PC-9 (cell line): ENCODE measurements around the gene ZSWIM5. TPM values are rescaled to one million over a fixed set of nuclear protein-coding genes. Genes with fewer than 3 reads are reported as not detected.

ENCODE experiments used
- BruUV-seq: library from RNA; stranded (reverse); fragments of 400-500 nt; replicated peaks from 2 replicates; lab custom pipeline; 2021; lab: Mats Ljungman, UMichigan
- CTCF ChIA-PET: fragments of 300-600 bp; sonication (Branson Sonifier 250); formaldehyde crosslinking; loops from one replicate; lab custom pipeline; 2022; ENCODE audit warnings: antibody characterized with exemption; lab: Charles Lee
- POLR2A ChIA-PET: fragments of 300-600 bp; sonication (Branson Sonifier 250); formaldehyde crosslinking; loops from one replicate; lab custom pipeline; 2022; ENCODE audit warnings: antibody characterized with exemption; ENCODE audit not compliant: unreplicated experiment; lab: Charles Lee
- DNase-seq, 2 experiments: peaks; one replicate each; pipeline versions ENCODE4 v3.0.0 to v3.0.0-alpha.2; 2015 to 2022; ENCODE audit warnings: mixed read lengths in 1 of 2
- H2AFZ ChIP-seq: fragments of 200-600 bp; sonication (generic); 2 replicates; pipeline ENCODE4 v1.8.1; 2017; ENCODE audit warnings: antibody characterized with exemption
- H3F3A ChIP-seq: fragments of 200-600 bp; sonication (generic); 2 replicates; pipeline ENCODE4 v1.8.1; 2017; ENCODE audit warnings: antibody characterized with exemption, mild to moderate bottlenecking, low read depth; ENCODE audit not compliant: insufficient read depth
- H3K27ac ChIP-seq: fragments of 200-600 bp; sonication (generic); 2 replicates; pipeline ENCODE4 v1.6.1; 2016; ENCODE audit warnings: mixed run types
- H3K27me3 ChIP-seq: fragments of 200-600 bp; sonication (generic); 2 replicates; pipeline ENCODE4 v1.6.1; 2016; ENCODE audit warnings: low read depth, mixed run types; ENCODE audit not compliant: insufficient read depth
- H3K36me3 ChIP-seq: fragments of 200-600 bp; sonication (generic); 2 replicates; pipeline ENCODE4 v1.6.1; 2016; ENCODE audit warnings: low read depth, mixed run types
- H3K4me1 ChIP-seq: fragments of 200-600 bp; sonication (generic); replicated peaks from 2 replicates; pipeline ENCODE4 v1.6.1; 2016; ENCODE audit warnings: mixed run types; ENCODE audit not compliant: insufficient read depth
- H3K4me2 ChIP-seq: fragments of 200-600 bp; sonication (generic); 2 replicates; pipeline ENCODE4 v1.6.1; 2017; ENCODE audit warnings: mixed run types
- H3K4me3 ChIP-seq: fragments of 200-600 bp; sonication (generic); 2 replicates; pipeline ENCODE4 v1.6.1; 2016; ENCODE audit warnings: mixed run types
- H3K79me2 ChIP-seq: fragments of 200-600 bp; sonication (generic); 2 replicates; pipeline ENCODE4 v1.6.1; 2017; ENCODE audit warnings: low read depth, mixed run types
- H3K9me2 ChIP-seq: fragments of 200-600 bp; sonication (generic); 2 replicates; pipeline ENCODE4 v1.8.1; 2017; ENCODE audit warnings: mild to moderate bottlenecking; ENCODE audit not compliant: insufficient read depth
- H3K9me3 ChIP-seq: fragments of 200-600 bp; sonication (generic); 2 replicates; pipeline ENCODE4 v1.8.1; 2016; ENCODE audit warnings: low read depth; ENCODE audit not compliant: insufficient read depth
- H4K20me1 ChIP-seq: fragments of 200-600 bp; sonication (generic); 2 replicates; pipeline ENCODE4 v1.8.1; 2017; ENCODE audit not compliant: insufficient read depth
- CTCF ChIP-seq: fragments of 200-600 bp; sonication (generic); conservative IDR thresholded peaks from 2 replicates; pipeline ENCODE4 v1.6.1; 2017; ENCODE audit warnings: mixed run types, antibody characterized with exemption, mild to moderate bottlenecking, moderate library complexity
- EZH2 ChIP-seq: fragments of 200-600 bp; sonication (generic); IDR thresholded peaks from 2 replicates; pipeline ENCODE4 v1.8.0; 2017; ENCODE audit warnings: antibody characterized with exemption, low read depth
- intact Hi-C: fragments of 100-400 bp; cut with micrococcal nuclease; formaldehyde crosslinking; loops from one replicate; pipeline ENCODE4 v1.10.0; 2022; ENCODE audit not compliant: unreplicated experiment
- total RNA-seq: library from RNA; stranded (reverse); gene quantifications from 2 replicates; pipeline ENCODE4 v1.2.3, GENCODE V29; 2021

ZSWIM5 gene
- total RNA-seq, 1 experiment from 2014 or later = 0.50 TPM

DNA sequence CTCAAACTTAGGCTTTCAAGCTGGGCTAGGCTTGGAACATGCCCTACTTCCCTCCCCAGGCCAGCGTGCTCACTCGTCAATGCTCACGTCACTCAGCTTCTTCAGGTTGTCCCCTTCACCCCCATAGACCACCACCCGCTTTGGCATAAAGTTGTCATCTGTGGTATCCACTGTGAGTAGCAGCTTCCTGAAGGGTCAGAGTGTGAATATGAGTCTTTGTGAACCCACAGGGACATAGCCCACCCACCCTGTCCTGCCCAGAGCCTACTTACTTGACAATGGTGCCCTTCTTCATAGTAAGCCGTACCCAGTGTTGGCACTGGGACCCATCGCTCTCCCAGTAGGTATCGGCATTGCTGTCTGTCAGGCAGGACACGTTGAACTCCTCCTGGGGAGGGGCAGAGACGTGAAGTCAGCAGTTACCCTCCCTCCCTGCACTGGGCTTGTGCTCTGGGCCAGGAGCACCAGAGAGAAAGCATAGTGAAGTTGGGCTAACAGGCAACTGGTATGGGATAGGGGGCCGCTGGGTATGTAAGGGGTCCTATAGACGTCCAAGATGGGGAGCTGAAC is 197.0 kb downstream of the ZSWIM5 start:
- ChIA-PET POLR2A (interaction anchor here (1.0 kb wide), 1 partner anchor 119 kb away, joined by 4 read pairs; no protein-coding TSS in a partner anchor), CTCF (interaction anchor here (3.6 kb wide), 1 partner anchor 216 kb away, joined by 19 read pairs; no protein-coding TSS in a partner anchor)
- no peak for DNase-seq
- Histone ChIP-seq H3K9me2 (no peaks in the 10 kb centered on the region), H3F3A (peaks cover 10% of the 10 kb centered on the region; the same call in 1 of the 2 replicates), H3K27me3 (no peaks in the 10 kb centered on the region), H3K36me3 (no peaks in the 10 kb centered on the region), H3K4me1 (peaks cover 20% of the 10 kb centered on the region), H3K79me2 (peaks cover 14% of the 10 kb centered on the region; the same call in 1 of the 2 replicates), H4K20me1 (no peaks in the 10 kb centered on the region), H3K4me2 (0 out of 2 replicates have a peak overlapping the region, but pooled peaks have one; percentile 98), H2AFZ (no peak overlapping the region), H3K9me3 (no peaks in the 10 kb centered on the region), H3K4me3 (no peak overlapping the region), H3K27ac (no peak overlapping the region)
- no TSS peak for BruUV-seq
- intact Hi-C loops = no loop called here
- TF ChIP-seq CTCF (no peak), EZH2 (no peak)

DNA sequence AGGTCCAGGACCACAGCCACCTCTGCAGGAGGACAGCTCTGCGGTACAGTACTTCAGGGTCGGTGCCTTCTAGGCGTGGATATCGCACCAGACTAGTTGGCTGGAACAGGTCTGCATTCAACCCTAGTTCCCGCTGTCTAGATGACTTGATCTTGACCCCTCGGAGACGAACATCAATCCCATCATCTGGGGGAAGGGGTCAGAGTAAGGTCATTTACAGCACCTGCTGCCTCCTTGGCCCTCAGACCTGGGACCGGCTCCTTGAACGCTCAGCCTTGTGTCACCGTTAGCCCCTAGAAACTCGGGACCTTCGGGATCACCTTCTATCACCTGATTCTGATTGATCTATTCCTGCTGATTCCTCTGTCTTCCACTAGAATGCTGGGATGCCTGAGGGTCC is 197.9 kb downstream of the ZSWIM5 start:
- Histone ChIP-seq H3K9me2 (no peaks in the 10 kb centered on the region), H3F3A (peaks cover 10% of the 10 kb centered on the region; the same call in 1 of the 2 replicates), H4K20me1 (no peaks in the 10 kb centered on the region), H3K79me2 (peaks cover 14% of the 10 kb centered on the region; the same call in 1 of the 2 replicates), H3K4me3 (no peak overlapping the region), H3K4me2 (no peak overlapping the region), H3K27me3 (no peaks in the 10 kb centered on the region), H3K4me1 (peaks cover 20% of the 10 kb centered on the region), H3K9me3 (no peaks in the 10 kb centered on the region), H2AFZ (no peak overlapping the region), H3K27ac (no peak overlapping the region), H3K36me3 (no peaks in the 10 kb centered on the region)
- TF ChIP-seq EZH2 (no peak), CTCF (no peak)
- DNase-seq = no peak
- intact Hi-C loops = no loop called here
- POLR2A ChIA-PET = interaction anchor here (1.0 kb wide), 1 partner anchor 119 kb away, joined by 4 read pairs; no protein-coding TSS in a partner anchor
- CTCF ChIA-PET = no interaction called here
- BruUV-seq = no TSS peak

DNA sequence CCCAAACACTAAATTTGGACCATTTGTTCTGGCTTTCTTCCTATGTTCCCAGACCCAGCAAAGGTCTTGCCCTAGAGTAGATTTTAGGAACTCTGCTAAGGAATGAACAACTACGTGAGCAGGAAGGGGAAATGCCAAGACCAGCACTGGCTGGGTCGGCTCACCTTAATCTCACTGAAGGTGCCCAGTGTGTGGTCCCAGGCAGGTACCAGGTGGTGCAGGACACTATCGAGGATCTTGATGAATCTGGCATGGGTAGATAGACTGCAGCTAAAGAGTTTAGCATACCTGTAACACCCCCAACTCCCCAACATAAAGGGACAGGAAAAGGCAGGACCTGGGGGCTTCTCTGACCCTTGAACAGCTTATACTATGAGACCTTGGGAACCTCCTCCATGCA is 198.3 kb downstream of the ZSWIM5 start:
- CTCF ChIA-PET = interaction anchor here (0.6 kb wide), 1 partner anchor 17 kb away, joined by 3 read pairs; no protein-coding TSS in a partner anchor
- intact Hi-C loops = no loop called here
- POLR2A ChIA-PET = no interaction called here
- Histone ChIP-seq H3K4me3 (no peak overlapping the region), H3K9me3 (no peaks in the 10 kb centered on the region), H3K4me1 (peaks cover 17% of the 10 kb centered on the region), H3K27me3 (no peaks in the 10 kb centered on the region), H3K9me2 (no peaks in the 10 kb centered on the region), H3K4me2 (no peak overlapping the region), H2AFZ (no peak overlapping the region), H3F3A (peaks cover 9% of the 10 kb centered on the region; the same call in 1 of the 2 replicates), H3K27ac (no peak overlapping the region), H3K36me3 (no peaks in the 10 kb centered on the region), H3K79me2 (peaks cover 12% of the 10 kb centered on the region; the same call in 1 of the 2 replicates), H4K20me1 (no peaks in the 10 kb centered on the region)
- BruUV-seq = no TSS peak
- no peak for DNase-seq
- TF ChIP-seq CTCF = no peak
- no peak for TF ChIP-seq EZH2
